Tibial nerve (tissue), 4 donors: ENCODE data around the gene TKT. TPM values are rescaled to one million over a fixed set of nuclear protein-coding genes. Genes with fewer than 3 reads are reported as not detected.

Source experiments
- DNase-seq, 2 donors: peaks; one replicate each; pipeline ENCODE4 v3.0.0-alpha.2; 2019; ENCODE audit warnings: low spot score in 2 of 2
- H3K27ac ChIP-seq, 4 donors: fragments of 200-600 bp; sonication (generic) in 3 of 4; one replicate each; pipeline ENCODE4 v1.5.1; 2017 to 2019; ENCODE audit warnings: mild to moderate bottlenecking in 1 of 4
- H3K27me3 ChIP-seq, 2 donors: fragments of 200-600 bp; sonication (generic) in 1 of 2; one replicate each; pipeline versions ENCODE4 v1.5.1 to v1.6.0; 2017 to 2019
- H3K36me3 ChIP-seq, 3 donors: fragments of 200-600 bp; sonication (generic); one replicate each; pipeline ENCODE4 v1.5.1; 2018 to 2019
- H3K4me1 ChIP-seq, 4 donors: fragments of 200-600 bp; sonication (generic) in 3 of 4; one replicate each; pipeline ENCODE4 v1.5.1; 2017 to 2019
- H3K4me3 ChIP-seq, 4 donors: fragments of 200-600 bp; sonication (generic) in 3 of 4; one replicate each; pipeline ENCODE4 v1.5.1; 2017 to 2019; ENCODE audit warnings: mild to moderate bottlenecking in 1 of 4, moderate library complexity in 1 of 4
- H3K9me3 ChIP-seq, 4 donors: fragments of 200-600 bp; sonication (generic) in 3 of 4; one replicate each; pipeline ENCODE4 v1.5.1; 2017 to 2019
- EP300 ChIP-seq, 2 donors: sonication (generic); formaldehyde crosslinking; IDR thresholded peaks; one replicate each; pipeline ENCODE4 v1.6.1; 2017; ENCODE audit warnings: antibody characterized with exemption in 2 of 2, mild to moderate bottlenecking in 1 of 2
- POLR2A ChIP-seq, 2 donors: fragments of 450-650 bp; IDR thresholded peaks; one replicate each; pipeline ENCODE4 v1.6.1; 2017; ENCODE audit warnings: antibody characterized with exemption in 2 of 2, mild to moderate bottlenecking in 2 of 2, moderate library complexity in 2 of 2
- WGBS, 2 donors: methylation state at CpG; one replicate each; pipeline ENCODE4 v1.1.5; 2018; 5-methylcytosine and 5-hydroxymethylcytosine counted together
- total RNA-seq, 4 donors: library from RNA; depleted of rRNA; stranded (reverse); fragments of >200 nt; gene quantifications; one replicate each; pipeline ENCODE4 v1.1.0, GENCODE V29; 2016
- TF ChIP-seq, protein P1 (sequence below), 5 experiments: fragments of 200-600 bp in 3 of 5; fragments of 450-650 bp in 2 of 5; sonication (generic) in 3 of 5; IDR thresholded peaks; one replicate each; pipeline ENCODE4 v1.5.1; 2016 to 2019; ENCODE audit warnings: antibody characterized with exemption in 5 of 5, mild to moderate bottlenecking in 3 of 5, moderate library complexity in 2 of 5

TKT gene
- total RNA-seq, 4 donors from 2014 or later, result 156 to 224 (median 208) TPM

DNA sequence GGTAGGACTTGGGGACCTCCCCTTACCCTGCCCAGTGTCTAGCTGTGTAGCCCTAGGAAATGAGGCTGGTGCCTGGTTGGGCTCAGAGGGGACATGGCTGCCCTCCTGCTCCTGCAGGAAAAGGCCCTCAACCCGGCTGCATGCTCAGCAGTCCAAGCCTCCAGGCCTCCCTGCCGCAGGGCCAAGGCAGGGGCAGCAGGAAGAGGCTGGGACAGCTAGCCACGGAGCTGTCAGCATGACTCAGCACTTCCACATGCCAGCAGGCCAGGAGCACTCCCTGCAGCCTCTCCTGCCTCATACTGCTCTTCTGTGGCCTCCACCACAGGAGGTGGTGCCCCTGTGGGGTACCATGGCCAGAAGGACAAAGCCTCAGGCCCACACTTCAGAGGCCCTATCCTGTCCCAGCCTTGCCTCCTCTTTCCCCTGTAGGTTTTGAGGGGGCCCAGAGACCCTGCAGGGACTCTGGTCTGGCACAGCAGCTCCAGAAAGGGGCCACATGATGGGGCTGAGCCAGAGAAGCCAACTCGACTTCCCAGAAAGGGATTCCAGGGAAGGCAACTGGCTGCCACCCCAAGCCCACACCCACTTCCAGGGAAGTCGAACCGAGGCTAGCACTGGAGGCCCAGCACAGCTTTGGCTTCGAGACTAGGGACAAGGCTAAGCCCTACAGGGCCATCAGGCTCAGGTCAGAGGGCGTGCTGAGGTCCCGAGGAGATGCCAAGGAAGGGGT, 19.5 kb downstream of the TKT start:
- DNase-seq, result peak; percentile 37 to 40
- H3K27ac ChIP-seq, result peak overlapping the region in 3 of 4 donors; percentile 60 to 85 (median 63)
- H3K36me3 ChIP-seq, result peaks cover 5 to 98% (median 13%) of the 10 kb centered on the region in 3 donors
- H3K4me1 ChIP-seq, result peaks cover 0 to 48% (median 20%) of the 10 kb centered on the region in 4 donors
- TF ChIP-seq EP300 (IDR thresholded peaks at IDR 0.05) (no peak), POLR2A (IDR thresholded peaks at IDR 0.05) (no peak)
- TF ChIP-seq, protein P1, sequence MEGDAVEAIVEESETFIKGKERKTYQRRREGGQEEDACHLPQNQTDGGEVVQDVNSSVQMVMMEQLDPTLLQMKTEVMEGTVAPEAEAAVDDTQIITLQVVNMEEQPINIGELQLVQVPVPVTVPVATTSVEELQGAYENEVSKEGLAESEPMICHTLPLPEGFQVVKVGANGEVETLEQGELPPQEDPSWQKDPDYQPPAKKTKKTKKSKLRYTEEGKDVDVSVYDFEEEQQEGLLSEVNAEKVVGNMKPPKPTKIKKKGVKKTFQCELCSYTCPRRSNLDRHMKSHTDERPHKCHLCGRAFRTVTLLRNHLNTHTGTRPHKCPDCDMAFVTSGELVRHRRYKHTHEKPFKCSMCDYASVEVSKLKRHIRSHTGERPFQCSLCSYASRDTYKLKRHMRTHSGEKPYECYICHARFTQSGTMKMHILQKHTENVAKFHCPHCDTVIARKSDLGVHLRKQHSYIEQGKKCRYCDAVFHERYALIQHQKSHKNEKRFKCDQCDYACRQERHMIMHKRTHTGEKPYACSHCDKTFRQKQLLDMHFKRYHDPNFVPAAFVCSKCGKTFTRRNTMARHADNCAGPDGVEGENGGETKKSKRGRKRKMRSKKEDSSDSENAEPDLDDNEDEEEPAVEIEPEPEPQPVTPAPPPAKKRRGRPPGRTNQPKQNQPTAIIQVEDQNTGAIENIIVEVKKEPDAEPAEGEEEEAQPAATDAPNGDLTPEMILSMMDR (IDR thresholded peaks at IDR 0.05), result no peak
- WGBS, 2 donors, result 57% methylated on average over 5 of the region's 9 CpGs
- H3K27me3 ChIP-seq, result no peaks in the 10 kb centered on the region
- H3K4me3 ChIP-seq, result no peak overlapping the region
- H3K9me3 ChIP-seq, result no peaks in the 10 kb centered on the region

DNA sequence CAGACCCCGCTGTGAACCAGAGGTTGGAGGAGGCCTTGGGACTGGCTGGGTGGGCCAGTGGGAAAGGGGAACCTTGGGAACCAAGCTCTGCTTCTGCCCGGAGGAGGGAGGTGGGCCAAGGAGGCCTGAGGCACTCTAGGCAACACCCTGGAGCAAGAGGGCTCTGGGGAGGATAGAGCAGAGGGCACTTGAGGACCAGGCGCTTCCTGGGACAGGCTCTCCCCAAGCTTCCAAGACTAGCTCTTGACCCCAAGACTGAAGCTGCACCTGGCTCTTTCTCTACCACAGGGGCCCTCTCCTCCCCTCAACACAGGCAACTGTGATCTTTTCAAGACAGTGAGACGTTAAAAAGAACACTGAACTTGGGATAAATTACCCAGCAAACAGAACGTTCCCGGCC, 20.3 kb downstream of the TKT start:
- TF ChIP-seq EP300 (IDR thresholded peaks at IDR 0.05) (no peak), POLR2A (IDR thresholded peaks at IDR 0.05) (no peak)
- TF ChIP-seq, protein P1 (IDR thresholded peaks at IDR 0.05), result no peak
- Histone ChIP-seq H3K4me3 (no peak overlapping the region), H3K4me1 (peaks cover 0 to 48% (median 20%) of the 10 kb centered on the region in 4 donors), H3K27me3 (no peaks in the 10 kb centered on the region), H3K9me3 (no peaks in the 10 kb centered on the region), H3K27ac (peak overlapping the region in 2 of 4 donors; percentile 60 to 63), H3K36me3 (peaks cover 2 to 98% (median 13%) of the 10 kb centered on the region in 3 donors)
- 64 to 83% methylated on average over 6 of the region's 6 CpGs for WGBS, 2 donors
- DNase-seq, result no peak

DNA sequence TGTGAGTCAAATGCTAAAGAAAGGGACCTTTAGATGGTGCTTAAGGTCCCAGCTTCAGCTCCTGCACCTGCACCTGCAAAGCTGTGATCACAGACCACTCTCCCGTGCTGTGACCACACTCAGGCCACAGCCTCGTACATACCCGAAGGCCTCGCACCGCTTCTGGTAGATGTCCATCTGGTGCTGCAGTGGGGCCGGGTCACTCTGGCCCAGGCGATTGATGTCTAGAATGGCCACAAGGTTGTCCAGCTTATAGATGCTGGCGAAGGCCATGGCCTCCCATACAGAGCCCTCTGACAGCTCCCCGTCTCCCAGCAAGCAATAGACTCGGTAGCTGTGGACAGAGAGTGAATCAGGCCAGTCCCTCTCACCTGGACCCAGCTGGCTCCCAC, 21.0 kb downstream of the TKT start:
- TF ChIP-seq, protein P1 (IDR thresholded peaks at IDR 0.05), result no peak
- TF ChIP-seq POLR2A (IDR thresholded peaks at IDR 0.05) (no peak), EP300 (IDR thresholded peaks at IDR 0.05) (no peak)
- Histone ChIP-seq H3K9me3 (no peaks in the 10 kb centered on the region), H3K27ac (no peak overlapping the region), H3K4me1 (peaks cover 0 to 48% (median 20%) of the 10 kb centered on the region in 4 donors), H3K4me3 (no peak overlapping the region), H3K36me3 (peaks cover 5 to 98% (median 19%) of the 10 kb centered on the region in 3 donors), H3K27me3 (no peaks in the 10 kb centered on the region)
- 90 to 95% methylated on average over 10 of the region's 10 CpGs for WGBS, 2 donors
- DNase-seq, result no peak

DNA sequence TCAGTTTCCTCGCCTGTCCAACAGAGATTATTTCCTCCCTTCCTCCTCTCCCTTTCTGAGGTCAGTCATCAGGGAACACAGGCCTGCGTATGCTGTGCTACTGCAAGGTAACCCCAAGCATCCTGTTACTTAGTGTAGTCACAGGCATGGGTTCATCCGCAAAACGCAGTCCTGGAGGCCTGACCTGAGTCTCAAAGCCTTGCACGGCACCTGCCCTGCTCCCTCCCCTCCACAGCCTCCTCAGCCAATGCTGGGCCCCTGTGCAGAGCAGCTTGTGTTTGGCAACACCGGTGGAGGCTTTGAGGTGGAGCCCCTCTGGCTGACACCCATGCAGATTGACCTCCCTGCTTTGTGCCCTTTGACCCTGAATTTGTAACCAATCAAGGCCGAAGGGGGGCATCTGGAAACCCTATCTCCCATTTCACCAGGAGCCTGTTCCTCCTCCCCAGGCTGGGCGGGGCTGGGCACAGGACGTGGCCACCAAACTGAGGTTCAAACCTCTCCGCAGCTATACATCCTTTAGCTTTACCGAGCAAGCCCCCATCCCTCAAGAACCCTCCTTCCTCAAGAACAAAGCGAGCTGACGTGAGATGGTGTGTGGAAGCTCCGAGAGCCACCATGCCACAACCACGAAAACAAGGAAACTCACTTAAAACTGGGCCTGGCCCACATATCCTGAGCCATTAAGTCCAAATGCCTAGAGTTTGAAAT, 21.5 kb downstream of the TKT start:
- TF ChIP-seq POLR2A (IDR thresholded peaks at IDR 0.05) (no peak), EP300 (IDR thresholded peaks at IDR 0.05) (no peak)
- TF ChIP-seq, protein P1 (IDR thresholded peaks at IDR 0.05), result no peak
- Histone ChIP-seq H3K27me3 (no peaks in the 10 kb centered on the region), H3K4me1 (peaks cover 0 to 48% (median 20%) of the 10 kb centered on the region in 4 donors), H3K27ac (peak overlapping the region in 1 of 4 donors; percentile 50), H3K9me3 (no peaks in the 10 kb centered on the region), H3K36me3 (peaks cover 8 to 98% (median 23%) of the 10 kb centered on the region in 3 donors), H3K4me3 (no peak overlapping the region)
- no peak for DNase-seq
- 77 to 79% methylated on average over 14 to 15 of the region's 15 CpGs for WGBS, 2 donors
